Measurements from ENCODE around the gene CWF19L2.

DNA sequence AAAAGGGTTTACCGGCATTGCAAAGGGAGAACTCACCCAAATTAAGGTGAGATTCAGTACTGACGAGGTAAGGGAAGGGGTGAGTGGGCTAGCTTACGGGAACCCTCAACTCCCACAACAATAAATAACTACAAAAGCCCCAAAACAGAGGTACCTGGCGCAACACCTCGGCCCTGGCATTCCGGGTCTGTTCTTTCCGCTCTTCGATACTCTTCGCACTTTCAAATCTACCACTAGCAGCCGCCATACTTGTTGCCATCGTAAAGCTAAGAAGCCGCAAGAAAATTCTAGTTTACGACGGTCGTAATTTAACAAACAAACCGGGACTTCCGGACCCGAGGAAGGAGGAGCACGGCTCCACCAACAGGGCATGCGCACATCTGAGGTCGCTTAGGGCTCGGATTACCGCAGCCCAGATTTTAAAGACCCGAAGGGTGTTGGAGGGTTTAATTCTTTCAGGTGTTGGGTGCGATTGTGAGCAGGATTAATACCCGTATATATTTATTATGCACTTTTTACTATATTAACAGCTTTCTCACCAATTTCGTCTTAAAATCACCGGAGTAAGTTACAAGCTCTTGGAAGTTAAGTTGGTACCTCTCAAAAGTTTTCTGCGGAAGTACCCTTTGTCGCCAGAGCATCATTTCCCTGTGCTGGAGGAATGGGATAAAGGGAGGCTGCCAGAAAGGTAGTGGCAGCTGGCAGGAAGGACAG, at the start of gene CWF19L2:
- TF ChIP-seq, protein P1, sequence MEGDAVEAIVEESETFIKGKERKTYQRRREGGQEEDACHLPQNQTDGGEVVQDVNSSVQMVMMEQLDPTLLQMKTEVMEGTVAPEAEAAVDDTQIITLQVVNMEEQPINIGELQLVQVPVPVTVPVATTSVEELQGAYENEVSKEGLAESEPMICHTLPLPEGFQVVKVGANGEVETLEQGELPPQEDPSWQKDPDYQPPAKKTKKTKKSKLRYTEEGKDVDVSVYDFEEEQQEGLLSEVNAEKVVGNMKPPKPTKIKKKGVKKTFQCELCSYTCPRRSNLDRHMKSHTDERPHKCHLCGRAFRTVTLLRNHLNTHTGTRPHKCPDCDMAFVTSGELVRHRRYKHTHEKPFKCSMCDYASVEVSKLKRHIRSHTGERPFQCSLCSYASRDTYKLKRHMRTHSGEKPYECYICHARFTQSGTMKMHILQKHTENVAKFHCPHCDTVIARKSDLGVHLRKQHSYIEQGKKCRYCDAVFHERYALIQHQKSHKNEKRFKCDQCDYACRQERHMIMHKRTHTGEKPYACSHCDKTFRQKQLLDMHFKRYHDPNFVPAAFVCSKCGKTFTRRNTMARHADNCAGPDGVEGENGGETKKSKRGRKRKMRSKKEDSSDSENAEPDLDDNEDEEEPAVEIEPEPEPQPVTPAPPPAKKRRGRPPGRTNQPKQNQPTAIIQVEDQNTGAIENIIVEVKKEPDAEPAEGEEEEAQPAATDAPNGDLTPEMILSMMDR (conservative IDR thresholded peaks at IDR 0.05 in 1 of 2, IDR thresholded peaks at IDR 0.05 in 1 of 2; ENCODE audit: low read depth in 1 of 2, low read length in 2 of 2): no peak
- no peak for TF ChIP-seq EZH2 (IDR thresholded peaks at IDR 0.05; ENCODE audit: low read length, missing control alignments)
